ENCODE data around the gene VAMP2. TPM values are rescaled to one million over a fixed set of nuclear protein-coding genes. Genes with fewer than 3 reads are reported as not detected.

The VAMP2 gene
- total RNA-seq, 6 experiments from 2014 or later, result 4.4 to 18.6 (median 13.2) TPM

DNA sequence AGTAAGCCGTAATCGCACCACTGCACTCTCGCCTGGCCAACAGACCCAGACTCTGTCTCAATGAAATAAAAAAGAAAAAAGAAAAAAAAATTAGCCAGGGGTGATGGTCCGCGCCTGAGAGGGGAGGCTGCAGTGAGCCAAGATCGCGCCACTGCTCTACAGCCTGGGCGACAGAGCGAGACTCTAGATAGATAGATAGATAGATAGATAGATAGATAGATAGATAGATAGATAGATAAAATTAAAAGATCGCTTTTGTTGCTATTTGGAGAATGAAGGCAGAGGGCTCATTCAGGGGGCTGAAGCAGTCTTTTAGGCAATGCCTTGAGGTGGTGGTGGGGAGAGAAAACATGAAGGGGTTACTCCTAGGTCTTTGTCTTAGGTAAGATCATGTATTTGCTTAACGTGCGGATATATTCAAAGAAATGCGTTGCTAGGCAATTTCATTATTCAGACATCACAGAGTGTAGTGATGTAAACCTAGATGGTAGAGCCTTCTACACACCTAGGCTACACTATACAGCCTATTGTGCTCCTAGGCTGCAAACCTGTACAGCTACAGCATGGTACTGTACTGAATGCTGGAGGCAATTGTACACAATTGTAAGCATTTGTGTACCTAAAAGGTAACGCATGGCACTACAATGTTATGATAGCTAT lies 34.5 kb downstream of the VAMP2 start:
- H3K36me3 ChIP-seq, result no peaks in the 10 kb centered on the region
- H3K27me3 ChIP-seq, result peaks cover 0 to 21% of the 10 kb centered on the region in 2 donors
- no peak overlapping the region for H3K4me3 ChIP-seq
- intact Hi-C loops (cut with DNase I), result no loop called here
- no peak for TF ChIP-seq CTCF (IDR thresholded peaks at IDR 0.05)
- no peak overlapping the region for H3K27ac ChIP-seq
- WGBS (ENCODE audit: insufficient coverage, low coverage, low lambda C conversion rate, missing lambda C conversion rate), result 71% methylated on average over 9 of the region's 14 CpGs
- ATAC-seq (no peak), DNase-seq (no peak)
- H3K9me3 ChIP-seq, result no peaks in the 10 kb centered on the region
- H3K4me1 ChIP-seq, result peaks cover 0 to 35% (median 11%) of the 10 kb centered on the region in 4 donors

DNA sequence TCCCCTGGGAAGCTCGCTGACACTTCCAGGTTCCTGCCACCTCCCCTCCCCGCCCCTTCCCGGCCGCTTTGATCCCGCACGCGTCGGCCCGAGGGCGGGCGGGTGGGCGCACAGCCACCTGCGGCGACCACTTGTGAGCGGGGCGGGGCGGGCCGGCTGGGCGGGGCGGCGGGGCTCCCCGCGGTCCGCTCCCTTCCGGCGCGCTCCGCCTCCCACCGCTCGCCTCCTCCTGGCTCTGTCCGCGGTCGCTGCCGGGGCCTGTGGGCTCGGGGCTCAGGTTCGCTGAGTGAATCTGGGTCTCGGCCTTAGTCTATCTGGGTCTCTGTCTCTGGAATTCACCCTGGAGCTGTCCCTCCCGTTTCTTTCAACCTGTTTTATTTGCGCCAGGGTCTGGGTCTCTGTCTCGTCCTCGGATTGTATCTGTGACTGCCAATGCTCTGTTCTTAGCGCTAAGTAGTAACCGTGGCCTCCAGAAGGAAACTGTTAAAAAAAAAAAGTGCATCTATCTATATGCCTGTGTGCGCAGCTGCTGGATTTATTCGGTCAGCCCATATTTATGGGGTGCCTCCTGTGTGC lies 36.2 kb downstream of the VAMP2 start:
- no peak for TF ChIP-seq CTCF (IDR thresholded peaks at IDR 0.05)
- no peak for TF ChIP-seq POLR2A (IDR thresholded peaks at IDR 0.05)
- 1% methylated on average over 45 of the region's 45 CpGs for WGBS (ENCODE audit: insufficient coverage, low coverage, low lambda C conversion rate, missing lambda C conversion rate)
- intact Hi-C loops (cut with DNase I), result no loop called here
- peaks cover 0 to 32% of the 10 kb centered on the region in 2 donors for H3K27me3 ChIP-seq
- DNase-seq (no peak), ATAC-seq (peak; percentile 44 to 61 (median 60))
- H3K4me1 ChIP-seq, result peaks cover 0 to 49% (median 14%) of the 10 kb centered on the region in 4 donors
- peak overlapping the region; percentile 36 to 52 (median 39) for H3K4me3 ChIP-seq
- no peaks in the 10 kb centered on the region for H3K36me3 ChIP-seq
- no peaks in the 10 kb centered on the region for H3K9me3 ChIP-seq
- no peak overlapping the region for H3K27ac ChIP-seq

DNA sequence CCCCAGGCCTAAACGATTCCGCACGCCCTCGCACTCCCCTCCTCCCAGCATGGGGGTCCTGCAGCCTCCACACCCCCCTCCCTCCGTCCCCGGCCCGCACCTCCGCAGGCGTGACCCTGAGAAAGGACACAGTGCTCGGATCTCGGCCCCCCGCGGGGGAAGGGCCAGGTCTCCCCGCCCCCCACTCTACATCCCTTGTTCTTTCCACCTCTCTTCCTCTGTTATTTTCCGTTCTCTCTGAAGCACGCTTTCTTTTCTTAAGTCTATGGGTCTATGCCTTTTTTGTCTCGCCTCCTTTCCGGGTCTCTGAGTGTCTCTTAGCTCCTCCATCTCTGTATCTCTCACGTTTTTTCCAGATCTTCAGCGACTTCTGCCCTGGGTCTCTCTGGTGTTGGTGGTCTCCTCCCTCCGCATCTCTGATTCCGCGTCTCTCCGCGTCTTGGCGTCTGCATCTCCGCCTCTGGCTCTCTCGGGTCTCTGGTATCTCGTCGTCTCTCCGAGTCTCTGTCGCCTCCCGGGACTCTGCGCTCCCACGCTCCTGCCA lies 36.7 kb downstream of the VAMP2 start:
- DNase-seq (no peak), ATAC-seq (peak in 3 of 4 donors; percentile 4 to 10 (median 4))
- Histone ChIP-seq H3K4me3 (peak overlapping the region; percentile 36 to 52 (median 39)), H3K27me3 (peaks cover 0 to 37% of the 10 kb centered on the region in 2 donors), H3K4me1 (peaks cover 0 to 55% (median 17%) of the 10 kb centered on the region in 4 donors), H3K27ac (no peak overlapping the region), H3K36me3 (no peaks in the 10 kb centered on the region), H3K9me3 (no peaks in the 10 kb centered on the region)
- 3% methylated on average over 34 of the region's 35 CpGs for WGBS (ENCODE audit: insufficient coverage, low coverage, low lambda C conversion rate, missing lambda C conversion rate)
- intact Hi-C loops (cut with DNase I), result no loop called here
- TF ChIP-seq POLR2A (IDR thresholded peaks at IDR 0.05) (no peak), CTCF (IDR thresholded peaks at IDR 0.05) (no peak)

GRCh38 chr17:8125154-8125946 lies 37.4 kb downstream of the VAMP2 start:
- Histone ChIP-seq H3K4me3 (peak overlapping the region; percentile 36 to 52 (median 39)), H3K27ac (no peak overlapping the region), H3K27me3 (peaks cover 0 to 41% of the 10 kb centered on the region in 2 donors), H3K4me1 (peaks cover 0 to 61% (median 17%) of the 10 kb centered on the region in 4 donors), H3K9me3 (no peaks in the 10 kb centered on the region), H3K36me3 (no peaks in the 10 kb centered on the region)
- 2% methylated on average over 23 of the region's 40 CpGs for WGBS (ENCODE audit: insufficient coverage, low coverage, low lambda C conversion rate, missing lambda C conversion rate)
- ATAC-seq, result peak; percentile 27 to 65 (median 61)
- DNase-seq, result peak in 2 of 3 donors; percentile 64 to 79
- TF ChIP-seq POLR2A (IDR thresholded peaks at IDR 0.05), result no peak
- TF ChIP-seq CTCF (IDR thresholded peaks at IDR 0.05), result no peak
- intact Hi-C loops (cut with DNase I), result no loop called here
